ENCODE measurements around the gene HBE1. TPM values are rescaled to one million over a fixed set of nuclear protein-coding genes. Genes with fewer than 3 reads are reported as not detected.

HBE1 gene
- total RNA-seq, 1 experiment from 2014 or later: 3.2 TPM

GRCh38 chr11:5283086-5283485 is 13.3 kb upstream of the HBE1 start:
- TF ChIP-seq CTCF (IDR thresholded peaks at IDR 0.05) (no peak), POLR2AphosphoS5 (IDR thresholded peaks at IDR 0.05; ENCODE audit: low read depth, low read length) (no peak), REST (IDR thresholded peaks at IDR 0.05; ENCODE audit: insufficient read depth in 1 of 2, low read depth in 2 of 2, low read length in 1 of 2) (no peak), TCF7L2 (IDR thresholded peaks at IDR 0.05; ENCODE audit: low read depth, low read length) (no peak), SIN3A (IDR thresholded peaks at IDR 0.05; ENCODE audit: borderline replicate concordance, insufficient read depth, low read depth, low read length) (no peak)
- CTCF ChIA-PET: no interaction called here
- Histone ChIP-seq H3K27ac (ENCODE audit: low read length) (no peak overlapping the region), H3K4me1 (ENCODE audit: control insufficient read depth, insufficient read depth, low read length) (peaks cover 7% of the 10 kb centered on the region; the same call in 1 of the 2 replicates), H3K36me3 (ENCODE audit: control insufficient read depth, insufficient read depth, low read length) (no peaks in the 10 kb centered on the region), H3K9me3 (ENCODE audit: control insufficient read depth, insufficient read depth, low read depth, low read length) (no peaks in the 10 kb centered on the region), H3K4me3 (ENCODE audit: low read depth in 2 of 2, low read length in 2 of 2) (no peak overlapping the region), H3K27me3 (ENCODE audit: control insufficient read depth, insufficient read depth, low read length) (no peaks in the 10 kb centered on the region)
- no peak for DNase-seq (ENCODE audit: low read depth, low spot score)
- BruUV-seq (replicated peaks): no TSS peak
- ATAC-seq: no peak
- POLR2A ChIA-PET: no interaction called here
- intact Hi-C loops (cut with micrococcal nuclease; ENCODE audit: unreplicated experiment) (loop anchor here (10.0 kb wide), 1 partner anchor 1098 kb away; no protein-coding TSS in a partner anchor), in situ Hi-C loops (cut with HindIII; ENCODE audit: low pct_unique_long_range_greater_than_20kb, low sequenced_read_pairs) (no loop called here)

GRCh38 chr11:5282628-5283027 is 12.9 kb upstream of the HBE1 start:
- no peak overlapping the region for H3K4me3 ChIP-seq (ENCODE audit: low read depth in 2 of 2, low read length in 2 of 2)
- ATAC-seq: no peak
- DNase-seq (ENCODE audit: low read depth, low spot score): no peak
- no peaks in the 10 kb centered on the region for H3K27me3 ChIP-seq (ENCODE audit: control insufficient read depth, insufficient read depth, low read length)
- ChIA-PET CTCF (no interaction called here), POLR2A (no interaction called here)
- no peak overlapping the region for H3K27ac ChIP-seq (ENCODE audit: low read length)
- no TSS peak for BruUV-seq (replicated peaks)
- in situ Hi-C loops (cut with HindIII; ENCODE audit: low pct_unique_long_range_greater_than_20kb, low sequenced_read_pairs) (no loop called here), intact Hi-C loops (cut with micrococcal nuclease; ENCODE audit: unreplicated experiment) (loop anchor here (10.0 kb wide), 1 partner anchor 1098 kb away; no protein-coding TSS in a partner anchor)
- H3K4me1 ChIP-seq (ENCODE audit: control insufficient read depth, insufficient read depth, low read length): peaks cover 7% of the 10 kb centered on the region; the same call in 1 of the 2 replicates
- no peaks in the 10 kb centered on the region for H3K9me3 ChIP-seq (ENCODE audit: control insufficient read depth, insufficient read depth, low read depth, low read length)
- no peaks in the 10 kb centered on the region for H3K36me3 ChIP-seq (ENCODE audit: control insufficient read depth, insufficient read depth, low read length)
- TF ChIP-seq SIN3A (IDR thresholded peaks at IDR 0.05; ENCODE audit: borderline replicate concordance, insufficient read depth, low read depth, low read length) (no peak), TCF7L2 (IDR thresholded peaks at IDR 0.05; ENCODE audit: low read depth, low read length) (no peak), REST (IDR thresholded peaks at IDR 0.05; ENCODE audit: insufficient read depth in 1 of 2, low read depth in 2 of 2, low read length in 1 of 2) (no peak), CTCF (IDR thresholded peaks at IDR 0.05) (no peak), POLR2AphosphoS5 (IDR thresholded peaks at IDR 0.05; ENCODE audit: low read depth, low read length) (no peak)

All from Panc1 (cell line).